GM10266 (cell line): ENCODE data around the gene EPC2.

Experiments used
- DNase-seq: peaks from one replicate; pipeline ENCODE4 v3.0.0; 2012; ENCODE audit errors: extremely low spot score
- CTCF ChIP-seq: IDR thresholded peaks from 2 replicates; pipeline ENCODE4 v1.5.1; 2012; ENCODE audit warnings: mild to moderate bottlenecking, low read depth; ENCODE audit not compliant: control insufficient read depth, insufficient read depth; ENCODE audit errors: missing control alignments

The EPC2 gene

DNA sequence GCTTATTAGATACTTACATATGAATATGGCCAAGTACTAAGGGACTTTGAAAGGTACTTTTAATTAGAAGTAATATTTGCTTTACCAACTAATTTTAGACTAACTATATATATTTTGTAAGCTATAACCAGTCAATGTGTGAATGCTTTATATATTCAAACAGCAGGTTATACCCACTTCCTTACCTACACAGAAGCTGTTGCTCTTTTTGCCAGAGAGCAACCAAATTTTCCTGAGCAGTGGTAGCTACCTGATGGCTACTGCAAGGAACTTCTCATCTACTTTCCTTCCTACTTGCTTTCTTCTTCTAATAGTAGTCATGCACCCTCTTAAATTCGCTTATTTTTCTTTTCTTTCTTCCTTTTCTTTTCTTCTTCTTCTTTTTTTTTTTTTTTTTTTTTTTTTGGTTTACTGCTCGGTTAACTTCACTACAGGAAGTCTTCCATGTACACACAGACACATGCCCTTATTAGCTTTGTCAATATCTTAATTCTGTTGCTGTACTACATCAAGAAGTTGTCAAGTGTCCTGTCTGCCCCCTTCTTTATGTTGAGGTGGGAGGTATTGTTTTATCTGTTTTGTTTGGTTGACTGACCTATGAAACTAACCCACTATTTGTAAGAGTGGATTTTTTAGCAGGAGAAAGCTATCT, 95.0 kb downstream of the EPC2 start:
- DNase-seq, result no peak
- TF ChIP-seq CTCF, result no peak

GRCh38 chr2:148742373-148742772, 97.8 kb downstream of the EPC2 start:
- TF ChIP-seq CTCF, result no peak
- DNase-seq, result no peak

- TF ChIP-seq CTCF, result no peak
- no peak for DNase-seq
Observed at GRCh38 chr2:148745151-148745851, 100.8 kb downstream of the EPC2 start.

DNA sequence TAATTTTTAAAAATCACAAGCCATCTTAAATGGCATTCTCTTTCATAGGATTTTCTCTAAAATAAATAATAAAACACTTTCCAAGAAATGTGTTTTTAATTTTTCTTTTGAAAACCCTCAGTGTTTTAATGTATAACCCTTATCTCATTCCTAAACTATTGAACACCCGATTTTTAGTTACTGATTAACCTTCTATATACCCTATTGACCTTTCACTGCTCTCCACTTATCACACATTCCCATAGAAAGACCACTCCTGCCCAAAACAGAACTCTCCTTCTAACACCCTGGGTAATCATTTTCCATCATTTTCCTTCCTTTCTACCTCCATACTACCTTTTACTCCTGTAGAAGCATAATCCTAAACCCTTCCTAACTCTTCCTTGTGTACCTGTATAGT, 102.4 kb downstream of the EPC2 start:
- no peak for TF ChIP-seq CTCF
- no peak for DNase-seq

GRCh38 chr2:148751907-148752306, 107.4 kb downstream of the EPC2 start:
- no peak for TF ChIP-seq CTCF

GRCh38 chr2:148752977-148753376, 108.4 kb downstream of the EPC2 start:
- TF ChIP-seq CTCF, result no peak
- DNase-seq, result no peak

More at GRCh38 chr2:148751907-148752306, 107.4 kb downstream of the EPC2 start:
- no peak for DNase-seq

DNA sequence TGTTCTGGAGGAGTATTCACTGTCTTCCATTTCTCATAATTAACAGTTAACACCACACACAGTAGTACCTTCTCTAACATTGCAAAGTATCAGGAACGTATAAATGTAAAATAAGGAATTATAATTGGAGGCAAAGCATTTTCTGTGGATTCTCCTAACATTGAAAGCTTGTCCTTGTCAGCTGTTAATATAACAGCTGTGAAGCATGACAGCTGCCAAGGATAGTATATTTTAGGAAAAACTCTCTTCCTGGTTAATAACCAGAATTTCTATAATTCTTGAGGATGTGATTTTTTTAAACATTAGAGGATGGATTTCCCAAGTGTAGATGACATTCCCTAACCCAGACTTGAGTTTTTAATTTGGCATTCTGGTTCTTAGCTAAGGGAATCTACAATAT, 110.3 kb downstream of the EPC2 start:
- TF ChIP-seq CTCF, result no peak
- no peak for DNase-seq
